Measurements from ENCODE around the gene ALDOA.

The ALDOA gene

GRCh38 chr16:30046178-30046577, 19.4 kb upstream of the ALDOA start:
- DNase-seq: no peak

- DNase-seq: no peak
Observed at GRCh38 chr16:30046588-30046987, 19.0 kb upstream of the ALDOA start.

- DNase-seq: no peak
Observed at GRCh38 chr16:30049871-30050270, 15.7 kb upstream of the ALDOA start.

- DNase-seq: no peak
Observed at GRCh38 chr16:30051518-30051917, 14.0 kb upstream of the ALDOA start.

DNA sequence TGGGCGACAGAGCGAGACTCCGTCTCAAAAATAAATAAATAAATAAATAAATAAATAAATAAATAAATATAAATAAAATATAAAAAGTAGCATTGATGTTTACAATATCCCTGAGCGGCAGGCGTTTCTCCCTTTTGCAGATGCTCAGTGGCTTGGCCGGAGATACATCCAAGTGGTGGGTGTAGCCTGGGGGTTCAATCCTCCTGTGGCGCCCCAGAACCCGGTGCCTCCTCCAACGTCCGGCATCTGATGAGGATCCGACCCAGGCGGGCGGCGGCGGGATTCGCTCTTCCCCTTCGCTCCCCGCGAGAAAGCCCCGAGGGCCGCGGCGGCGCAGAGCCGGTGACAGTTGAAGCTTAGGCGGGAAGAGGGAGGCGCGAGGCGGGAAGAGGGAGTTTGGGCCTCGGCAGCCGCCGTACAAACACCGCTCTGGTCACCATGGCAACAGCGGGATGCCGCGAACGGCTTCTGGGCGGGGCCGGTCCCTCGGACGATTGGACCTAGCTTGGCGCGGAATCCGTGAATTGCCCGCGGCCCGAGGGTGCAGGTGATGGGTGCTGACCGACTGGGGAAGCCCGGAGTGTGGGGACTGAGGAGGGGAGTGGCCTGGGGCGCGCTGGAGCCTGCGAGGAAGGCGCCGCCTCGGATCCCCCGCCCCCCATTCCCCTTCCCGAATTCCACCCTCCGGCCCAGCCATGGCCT, 12.7 kb upstream of the ALDOA start:
- peak; percentile 92 for DNase-seq

- no peak for DNase-seq
Observed at GRCh38 chr16:30053376-30054015, 12.1 kb upstream of the ALDOA start.

DNA sequence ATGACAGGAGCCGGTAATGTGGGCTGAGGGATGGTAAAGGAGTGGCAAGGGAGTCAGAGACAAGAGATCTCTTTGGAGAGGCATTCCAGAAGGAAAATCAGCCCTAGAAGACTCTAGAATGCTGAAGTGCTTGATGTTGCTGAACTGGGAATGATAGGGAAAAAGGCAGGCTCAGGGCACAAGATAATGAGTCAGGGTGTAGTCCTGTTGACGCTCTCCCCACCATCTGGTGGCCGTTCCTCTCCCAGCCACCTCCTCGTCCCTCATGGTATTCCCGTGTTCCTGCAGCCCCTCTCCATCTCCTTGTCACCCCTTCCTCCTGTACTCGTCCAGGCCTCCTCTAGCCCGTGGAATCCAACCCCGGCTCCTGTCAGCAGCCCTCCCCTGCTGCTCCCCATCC, 11.1 kb upstream of the ALDOA start:
- DNase-seq: no peak

GRCh38 chr16:30054959-30055553, 10.5 kb upstream of the ALDOA start:
- peak; percentile 58 for DNase-seq

GRCh38 chr16:30060346-30060745, 5.2 kb upstream of the ALDOA start:
- no peak for DNase-seq

DNA sequence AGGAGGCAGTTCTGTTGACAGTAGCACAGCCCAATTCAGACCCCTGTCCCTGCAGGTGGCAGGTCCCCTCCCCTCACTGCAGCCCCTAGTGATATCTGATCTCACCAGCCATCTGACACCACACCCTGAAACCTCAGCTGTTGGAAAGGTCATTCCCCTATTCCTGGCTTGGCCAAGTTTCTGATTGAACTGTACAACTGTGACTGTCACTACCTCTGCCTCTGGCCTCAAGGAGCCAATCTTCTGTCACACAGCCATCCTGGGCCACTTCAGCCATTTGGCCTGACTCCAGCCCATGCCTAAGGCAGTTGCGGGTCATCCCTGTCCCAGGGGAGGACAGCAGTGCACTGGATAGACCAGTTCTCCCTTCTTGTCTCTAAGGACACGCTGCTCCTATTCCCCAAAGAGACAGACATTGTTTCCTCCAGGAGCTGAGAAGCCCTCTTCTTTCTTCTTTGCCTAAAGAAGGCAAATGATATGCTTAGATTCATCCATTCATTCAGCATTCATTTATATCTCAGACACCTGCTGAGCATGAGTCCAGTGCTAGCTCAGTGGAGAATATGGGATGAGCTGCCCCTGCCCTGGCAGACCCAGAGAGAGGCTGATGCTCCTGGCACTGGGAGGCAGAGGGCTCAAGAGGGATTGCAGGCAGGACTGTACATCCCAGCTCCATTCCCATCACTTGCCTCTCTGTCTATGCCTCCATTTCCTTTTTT, 4.6 kb upstream of the ALDOA start:
- no peak for DNase-seq

DNA sequence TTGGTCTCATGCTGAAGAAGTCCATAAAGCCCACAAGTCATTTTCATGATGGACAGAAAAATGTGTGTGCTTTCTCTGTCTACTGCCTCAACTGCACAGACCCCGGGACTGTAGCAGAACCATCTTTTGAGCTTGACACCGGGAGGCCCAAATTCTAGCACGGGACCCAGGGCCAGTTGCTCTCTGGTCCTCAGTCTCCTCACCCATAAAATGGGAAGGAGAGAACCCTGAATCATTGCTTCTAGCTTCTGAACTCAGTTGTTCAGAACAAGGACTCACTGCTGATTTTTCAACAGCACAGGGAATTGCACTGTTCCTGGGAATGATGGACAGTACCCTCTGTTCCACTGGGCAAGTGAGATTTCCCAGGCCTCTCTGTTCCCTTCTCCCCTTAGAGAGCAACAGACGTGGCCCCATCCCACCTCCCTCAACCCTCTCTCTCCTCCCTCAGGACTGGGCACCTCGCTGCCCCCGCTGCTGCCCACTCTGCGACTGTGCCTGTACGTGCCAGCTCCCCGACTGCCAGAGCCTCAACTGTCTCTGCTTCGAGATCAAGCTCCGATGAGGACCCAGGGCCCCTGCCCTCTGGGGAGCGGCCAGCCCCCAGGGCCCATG, 2.2 kb upstream of the ALDOA start:
- no peak for DNase-seq

- DNase-seq: peak; percentile 66
Observed at GRCh38 chr16:30063893-30064728, 1.4 kb upstream of the ALDOA start.

- no peak for DNase-seq
Observed at GRCh38 chr16:30064729-30065101, 845 bp upstream of the ALDOA start.

GRCh38 chr16:30065943-30066760, 592 bp downstream of the ALDOA start:
- no peak for DNase-seq

DNA sequence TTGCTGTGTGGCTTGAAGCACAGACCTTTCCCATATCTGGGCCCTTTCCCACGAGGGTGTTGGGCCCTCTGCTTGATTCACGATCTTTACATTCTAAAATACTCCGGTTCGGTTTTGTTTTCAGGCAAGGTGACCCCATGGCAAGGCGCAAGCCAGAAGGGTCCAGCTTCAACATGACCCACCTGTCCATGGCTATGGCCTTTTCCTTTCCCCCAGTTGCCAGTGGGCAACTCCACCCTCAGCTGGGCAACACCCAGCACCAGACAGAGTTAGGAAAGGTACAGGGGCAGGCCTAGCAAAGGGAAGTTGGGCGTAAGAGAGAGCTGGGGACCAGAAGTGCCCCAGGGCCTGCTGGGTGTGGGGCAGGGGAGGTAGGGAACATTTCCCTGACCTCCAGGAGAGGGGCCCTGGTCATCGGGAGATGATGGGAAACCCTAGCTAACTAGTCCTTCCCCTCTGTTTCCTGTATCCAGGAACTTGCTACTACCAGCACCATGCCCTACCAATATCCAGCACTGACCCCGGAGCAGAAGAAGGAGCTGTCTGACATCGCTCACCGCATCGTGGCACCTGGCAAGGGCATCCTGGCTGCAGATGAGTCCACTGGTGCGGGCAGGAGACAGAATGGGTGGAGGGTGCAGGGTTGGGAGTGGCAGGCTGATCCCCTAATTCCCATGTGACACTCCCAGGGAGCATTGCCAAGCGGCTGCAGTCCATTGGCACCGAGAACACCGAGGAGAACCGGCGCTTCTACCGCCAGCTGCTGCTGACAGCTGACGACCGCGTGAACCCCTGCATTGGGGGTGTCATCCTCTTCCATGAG, 1.4 kb downstream of the ALDOA start:
- no peak for DNase-seq

- DNase-seq: no peak
Observed at GRCh38 chr16:30067584-30067916, 2.0 kb downstream of the ALDOA start.

GRCh38 chr16:30068333-30068732, 2.8 kb downstream of the ALDOA start:
- no peak for DNase-seq

DNA sequence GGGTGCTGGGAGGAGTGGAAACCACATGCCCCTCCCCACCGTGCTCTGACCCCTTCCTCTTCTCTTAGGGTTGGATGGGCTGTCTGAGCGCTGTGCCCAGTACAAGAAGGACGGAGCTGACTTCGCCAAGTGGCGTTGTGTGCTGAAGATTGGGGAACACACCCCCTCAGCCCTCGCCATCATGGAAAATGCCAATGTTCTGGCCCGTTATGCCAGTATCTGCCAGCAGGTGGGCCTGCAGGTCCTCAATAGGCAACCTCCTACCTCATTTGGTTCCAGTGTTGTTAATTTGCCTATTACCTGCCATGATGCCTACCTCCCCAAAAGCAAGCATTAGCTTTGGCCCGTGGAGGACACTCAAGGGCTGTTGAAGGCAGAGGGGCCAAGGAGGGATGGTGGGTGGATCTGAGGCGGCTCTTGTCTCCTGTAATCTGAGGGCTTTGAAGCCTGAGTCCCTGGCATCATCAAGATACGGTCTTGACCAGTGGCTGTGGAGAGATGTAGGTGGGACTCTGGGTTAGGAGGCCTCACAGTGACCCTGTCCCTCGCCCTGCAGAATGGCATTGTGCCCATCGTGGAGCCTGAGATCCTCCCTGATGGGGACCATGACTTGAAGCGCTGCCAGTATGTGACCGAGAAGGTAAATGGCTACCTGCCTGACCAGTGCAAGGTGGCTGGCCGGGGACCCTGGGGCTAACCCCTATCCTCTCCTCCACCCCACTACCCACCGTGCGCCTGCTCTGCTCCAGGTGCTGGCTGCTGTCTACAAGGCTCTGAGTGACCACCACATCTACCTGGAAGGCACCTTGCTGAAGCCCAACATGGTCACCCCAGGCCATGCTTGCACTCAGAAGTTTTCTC, 3.4 kb downstream of the ALDOA start:
- DNase-seq: no peak

- no peak for DNase-seq
Observed at GRCh38 chr16:30069611-30070462, 4.3 kb downstream of the ALDOA start.

All from NCI-H2171 (cell line).